ENCODE data around the gene KCNH3. TPM values are rescaled to one million over a fixed set of nuclear protein-coding genes. Genes with fewer than 3 reads are reported as not detected.
A peak's percentile ranks its signal among the peaks of the same experiment; 100 is the strongest.

Gene KCNH3
- total RNA-seq, 1 donor from 2014 or later, result 0.16 TPM

DNA sequence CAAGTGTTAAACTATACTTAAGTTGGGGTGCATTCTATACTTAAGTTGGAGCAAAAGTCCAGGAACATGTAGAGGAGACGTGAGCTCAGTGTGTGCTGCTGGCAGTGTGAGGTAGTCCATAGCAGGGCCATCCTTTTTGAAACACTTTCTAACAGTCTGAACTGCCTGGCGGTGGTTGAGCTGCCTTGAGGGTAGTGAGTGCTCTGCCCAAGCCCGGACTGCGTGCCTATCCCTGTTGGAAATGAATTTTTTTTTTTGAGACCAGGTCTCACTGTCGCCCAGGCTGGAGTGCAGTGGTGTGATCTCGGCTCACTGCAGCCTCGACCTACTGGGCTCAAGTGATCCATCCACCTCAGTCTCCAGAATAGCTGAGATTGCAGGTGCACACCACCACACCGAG, 14.1 kb downstream of the KCNH3 start:
- peaks cover 2% of the 10 kb centered on the region for H3K36me3 Mint-ChIP-seq (ENCODE audit: low read depth)
- no peak overlapping the region for H3K27ac Mint-ChIP-seq (ENCODE audit: unreplicated experiment)
- TF ChIP-seq, protein P1, sequence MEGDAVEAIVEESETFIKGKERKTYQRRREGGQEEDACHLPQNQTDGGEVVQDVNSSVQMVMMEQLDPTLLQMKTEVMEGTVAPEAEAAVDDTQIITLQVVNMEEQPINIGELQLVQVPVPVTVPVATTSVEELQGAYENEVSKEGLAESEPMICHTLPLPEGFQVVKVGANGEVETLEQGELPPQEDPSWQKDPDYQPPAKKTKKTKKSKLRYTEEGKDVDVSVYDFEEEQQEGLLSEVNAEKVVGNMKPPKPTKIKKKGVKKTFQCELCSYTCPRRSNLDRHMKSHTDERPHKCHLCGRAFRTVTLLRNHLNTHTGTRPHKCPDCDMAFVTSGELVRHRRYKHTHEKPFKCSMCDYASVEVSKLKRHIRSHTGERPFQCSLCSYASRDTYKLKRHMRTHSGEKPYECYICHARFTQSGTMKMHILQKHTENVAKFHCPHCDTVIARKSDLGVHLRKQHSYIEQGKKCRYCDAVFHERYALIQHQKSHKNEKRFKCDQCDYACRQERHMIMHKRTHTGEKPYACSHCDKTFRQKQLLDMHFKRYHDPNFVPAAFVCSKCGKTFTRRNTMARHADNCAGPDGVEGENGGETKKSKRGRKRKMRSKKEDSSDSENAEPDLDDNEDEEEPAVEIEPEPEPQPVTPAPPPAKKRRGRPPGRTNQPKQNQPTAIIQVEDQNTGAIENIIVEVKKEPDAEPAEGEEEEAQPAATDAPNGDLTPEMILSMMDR (conservative IDR thresholded peaks at IDR 0.05), result no peak
- no peak for DNase-seq (ENCODE audit: low read depth, low spot score)
- H3K4me3 Mint-ChIP-seq, result no peak overlapping the region
- no peaks in the 10 kb centered on the region for H3K9me3 Mint-ChIP-seq
- H3K4me1 Mint-ChIP-seq, result peaks cover 8% of the 10 kb centered on the region
- peaks cover 4% of the 10 kb centered on the region for H3K27me3 Mint-ChIP-seq (ENCODE audit: low read depth)

DNA sequence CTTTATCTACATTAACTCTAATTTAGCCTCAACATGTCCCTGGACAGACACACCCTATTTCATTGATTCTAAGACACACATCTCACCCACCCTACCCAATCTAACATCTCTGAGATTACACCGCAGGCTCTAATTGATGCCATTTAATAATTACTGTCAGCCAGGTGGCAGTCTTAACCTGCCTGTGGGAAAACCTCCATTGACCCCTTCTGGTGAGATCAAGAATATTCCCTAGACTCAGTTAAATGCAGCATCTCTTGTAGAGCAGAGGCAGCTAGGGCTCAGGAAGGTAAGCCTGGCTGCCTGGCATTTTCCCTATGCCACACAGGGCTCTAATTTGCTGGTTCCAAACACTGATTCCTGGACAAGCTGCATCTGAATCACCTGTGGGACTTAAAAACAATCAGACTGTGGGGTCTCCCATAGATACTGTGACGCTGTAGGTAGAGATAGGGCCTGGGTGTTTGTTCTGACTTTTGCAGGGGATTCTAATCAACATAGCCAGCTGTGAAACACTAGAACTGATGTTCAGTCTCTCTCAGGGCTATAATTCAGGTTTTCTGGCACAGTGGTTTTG, 14.8 kb downstream of the KCNH3 start:
- TF ChIP-seq, protein P1 (conservative IDR thresholded peaks at IDR 0.05), result peak; percentile 52
- H3K27me3 Mint-ChIP-seq (ENCODE audit: low read depth), result no peaks in the 10 kb centered on the region
- no peaks in the 10 kb centered on the region for H3K9me3 Mint-ChIP-seq
- peaks cover 2% of the 10 kb centered on the region for H3K36me3 Mint-ChIP-seq (ENCODE audit: low read depth)
- H3K4me1 Mint-ChIP-seq, result peaks cover 8% of the 10 kb centered on the region
- H3K27ac Mint-ChIP-seq (ENCODE audit: unreplicated experiment), result peak overlapping the region; percentile 48
- no peak for DNase-seq (ENCODE audit: low read depth, low spot score)
- H3K4me3 Mint-ChIP-seq, result no peak overlapping the region

DNA sequence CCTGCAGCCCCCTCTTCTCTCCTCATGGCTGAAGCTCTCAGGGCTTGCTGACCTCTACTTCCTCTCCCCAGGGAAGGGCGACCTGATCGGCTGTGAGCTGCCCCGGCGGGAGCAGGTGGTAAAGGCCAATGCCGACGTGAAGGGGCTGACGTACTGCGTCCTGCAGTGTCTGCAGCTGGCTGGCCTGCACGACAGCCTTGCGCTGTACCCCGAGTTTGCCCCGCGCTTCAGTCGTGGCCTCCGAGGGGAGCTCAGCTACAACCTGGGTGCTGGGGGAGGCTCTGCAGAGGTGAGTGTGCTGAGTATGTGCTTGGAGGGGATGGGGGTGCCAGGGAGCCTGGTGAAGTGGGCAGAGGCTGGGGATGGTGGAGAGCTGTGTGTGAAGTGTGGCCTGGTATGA, 15.4 kb downstream of the KCNH3 start:
- H3K4me3 Mint-ChIP-seq, result no peak overlapping the region
- DNase-seq (ENCODE audit: low read depth, low spot score), result no peak
- no peak overlapping the region for H3K27ac Mint-ChIP-seq (ENCODE audit: unreplicated experiment)
- peaks cover 2% of the 10 kb centered on the region for H3K36me3 Mint-ChIP-seq (ENCODE audit: low read depth)
- TF ChIP-seq, protein P1 (conservative IDR thresholded peaks at IDR 0.05), result no peak
- H3K27me3 Mint-ChIP-seq (ENCODE audit: low read depth), result no peaks in the 10 kb centered on the region
- H3K4me1 Mint-ChIP-seq, result peaks cover 8% of the 10 kb centered on the region
- H3K9me3 Mint-ChIP-seq, result no peaks in the 10 kb centered on the region

DNA sequence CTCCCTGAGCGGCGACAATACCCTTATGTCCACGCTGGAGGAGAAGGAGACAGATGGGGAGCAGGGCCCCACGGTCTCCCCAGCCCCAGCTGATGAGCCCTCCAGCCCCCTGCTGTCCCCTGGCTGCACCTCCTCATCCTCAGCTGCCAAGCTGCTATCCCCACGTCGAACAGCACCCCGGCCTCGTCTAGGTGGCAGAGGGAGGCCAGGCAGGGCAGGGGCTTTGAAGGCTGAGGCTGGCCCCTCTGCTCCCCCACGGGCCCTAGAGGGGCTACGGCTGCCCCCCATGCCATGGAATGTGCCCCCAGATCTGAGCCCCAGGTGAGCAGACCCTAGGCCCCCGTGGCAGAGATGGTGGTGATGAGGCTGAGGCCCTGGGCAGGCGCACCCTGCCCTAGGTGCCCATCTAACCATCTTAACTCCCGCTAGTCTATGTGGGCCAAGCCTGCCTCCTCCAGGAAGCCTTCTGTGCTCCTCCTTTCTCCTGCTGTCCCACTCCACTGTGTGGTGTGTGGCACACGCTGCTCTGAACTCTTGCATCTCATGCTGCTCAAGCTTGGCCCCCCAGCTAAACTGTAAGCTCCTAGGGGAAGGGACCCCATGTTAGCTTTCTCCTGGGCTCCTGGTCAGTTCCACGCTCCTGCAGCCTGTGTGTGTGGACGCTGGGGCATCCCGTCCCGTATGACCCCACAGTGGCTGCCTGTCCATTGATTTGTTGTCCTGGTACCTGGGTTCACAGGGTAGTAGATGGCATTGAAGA, 17.0 kb downstream of the KCNH3 start:
- Mint-ChIP-seq H3K9me3 (no peaks in the 10 kb centered on the region), H3K36me3 (ENCODE audit: low read depth) (peaks cover 2% of the 10 kb centered on the region), H3K4me3 (peak overlapping the region; percentile 61), H3K4me1 (peaks cover 1% of the 10 kb centered on the region), H3K27me3 (ENCODE audit: low read depth) (no peaks in the 10 kb centered on the region), H3K27ac (ENCODE audit: unreplicated experiment) (no peak overlapping the region)
- TF ChIP-seq, protein P1 (conservative IDR thresholded peaks at IDR 0.05), result no peak
- DNase-seq (ENCODE audit: low read depth, low spot score), result no peak

DNA sequence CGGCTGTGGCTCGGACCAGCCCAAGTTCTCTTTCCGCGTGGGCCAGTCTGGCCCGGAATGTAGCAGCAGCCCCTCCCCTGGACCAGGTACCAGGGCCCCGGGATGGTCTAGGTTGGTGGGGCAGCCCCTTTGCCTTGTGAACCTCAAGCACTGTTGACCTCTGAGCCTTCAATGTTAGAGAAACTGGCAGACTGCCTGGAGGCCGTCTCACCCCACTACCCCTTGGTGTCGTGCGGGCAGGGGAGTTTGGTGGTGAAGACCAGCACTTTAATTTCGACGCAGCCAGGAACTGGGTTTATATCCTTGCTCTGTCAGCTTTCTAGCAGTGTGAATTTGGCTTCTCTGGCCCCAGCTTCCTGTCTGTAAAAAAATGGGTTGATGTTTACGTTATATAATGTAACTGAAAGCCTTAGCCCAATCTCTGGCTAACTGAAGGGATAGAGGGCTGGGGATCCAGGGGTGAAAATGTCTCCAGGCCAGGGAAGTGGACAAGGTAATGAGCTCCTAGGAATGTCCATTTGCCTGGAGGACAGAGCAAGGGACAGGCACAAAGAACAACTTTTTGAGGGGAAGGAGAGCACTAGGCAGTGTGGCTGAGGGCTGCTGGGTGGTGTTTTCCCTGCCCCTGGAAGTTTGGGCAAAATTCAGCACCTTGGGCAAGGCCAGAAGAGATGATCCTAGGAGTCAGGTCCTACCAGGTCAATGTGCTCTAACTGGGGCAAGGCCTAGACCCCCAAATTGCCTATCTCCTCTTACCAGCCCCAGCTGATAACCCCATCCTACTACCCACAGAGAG, 17.8 kb downstream of the KCNH3 start:
- Mint-ChIP-seq H3K4me1 (no peaks in the 10 kb centered on the region), H3K36me3 (ENCODE audit: low read depth) (peaks cover 2% of the 10 kb centered on the region), H3K4me3 (no peak overlapping the region), H3K9me3 (no peaks in the 10 kb centered on the region), H3K27me3 (ENCODE audit: low read depth) (no peaks in the 10 kb centered on the region), H3K27ac (ENCODE audit: unreplicated experiment) (no peak overlapping the region)
- TF ChIP-seq, protein P1 (conservative IDR thresholded peaks at IDR 0.05), result no peak
- no peak for DNase-seq (ENCODE audit: low read depth, low spot score)

Measured in neural crest cell (in vitro differentiated cells).